Kidney glomerular epithelial cell (primary cell): Measurements from ENCODE around the gene HSDL2.
"Not testable (repeated sequence)": the region's sequence is repeated elsewhere in the genome, so short reads cannot be mapped to it uniquely, and the experiment has no call there.

Source experiments
- DNase-seq: peaks from one replicate; lab custom pipeline; 2025; lab: John Stamatoyannopoulos, UW

HSDL2 gene

GRCh38 chr9:112366591-112366990, 13.3 kb upstream of the HSDL2 start:
- DNase-seq = no peak

- DNase-seq = no peak
Observed at GRCh38 chr9:112367465-112367864, 12.4 kb upstream of the HSDL2 start.

GRCh38 chr9:112369817-112370216, 10.1 kb upstream of the HSDL2 start:
- DNase-seq = no peak

- no peak for DNase-seq
Observed at GRCh38 chr9:112371060-112371459, 8.8 kb upstream of the HSDL2 start.

- not testable (repeated sequence) for DNase-seq
Observed at GRCh38 chr9:112373666-112374065, 6.2 kb upstream of the HSDL2 start.

- not testable (repeated sequence) for DNase-seq
Observed at GRCh38 chr9:112374232-112374631, 5.7 kb upstream of the HSDL2 start.

- no peak for DNase-seq
Observed at GRCh38 chr9:112375361-112375760, 4.5 kb upstream of the HSDL2 start.

GRCh38 chr9:112377087-112377486, 2.8 kb upstream of the HSDL2 start:
- DNase-seq = no peak

- DNase-seq = no peak
Observed at GRCh38 chr9:112377684-112378327, 2.1 kb upstream of the HSDL2 start.

- no peak for DNase-seq
Observed at GRCh38 chr9:112378328-112379176, 1.4 kb upstream of the HSDL2 start.

GRCh38 chr9:112379177-112380101, 469 bp upstream of the HSDL2 start:
- peak; percentile 95 for DNase-seq

GRCh38 chr9:112380825-112381221, 915 bp downstream of the HSDL2 start:
- no peak for DNase-seq

- DNase-seq = no peak
Observed at GRCh38 chr9:112382066-112382465, 2.2 kb downstream of the HSDL2 start.

GRCh38 chr9:112382501-112383364, 2.8 kb downstream of the HSDL2 start:
- DNase-seq = no peak

- DNase-seq = no peak
Observed at GRCh38 chr9:112384219-112384618, 4.3 kb downstream of the HSDL2 start.

GRCh38 chr9:112384690-112385089, 4.8 kb downstream of the HSDL2 start:
- no peak for DNase-seq

- no peak for DNase-seq
Observed at GRCh38 chr9:112387115-112387514, 7.2 kb downstream of the HSDL2 start.

- not testable (repeated sequence) for DNase-seq
Observed at GRCh38 chr9:112389897-112390296, 10.0 kb downstream of the HSDL2 start.

GRCh38 chr9:112391936-112392560, 12.1 kb downstream of the HSDL2 start:
- DNase-seq = not testable (repeated sequence)

GRCh38 chr9:112393146-112393545, 13.2 kb downstream of the HSDL2 start:
- DNase-seq = not testable (repeated sequence)

GRCh38 chr9:112396416-112396815, 16.5 kb downstream of the HSDL2 start:
- no peak for DNase-seq
